GM18499 (cell line): ENCODE data around the gene EPB41L4A.
"Not testable (repeated sequence)": the region's sequence is repeated elsewhere in the genome, so short reads cannot be mapped to it uniquely, and the experiment has no call there.

ENCODE experiments used
- ATAC-seq: cut with Tn5 transposase; IDR thresholded peaks from one replicate; pipeline ENCODE4 v1.9.1; 2021; ENCODE audit warnings: moderate number of reproducible peaks; ENCODE audit not compliant: insufficient read depth, unreplicated experiment

The EPB41L4A gene

DNA sequence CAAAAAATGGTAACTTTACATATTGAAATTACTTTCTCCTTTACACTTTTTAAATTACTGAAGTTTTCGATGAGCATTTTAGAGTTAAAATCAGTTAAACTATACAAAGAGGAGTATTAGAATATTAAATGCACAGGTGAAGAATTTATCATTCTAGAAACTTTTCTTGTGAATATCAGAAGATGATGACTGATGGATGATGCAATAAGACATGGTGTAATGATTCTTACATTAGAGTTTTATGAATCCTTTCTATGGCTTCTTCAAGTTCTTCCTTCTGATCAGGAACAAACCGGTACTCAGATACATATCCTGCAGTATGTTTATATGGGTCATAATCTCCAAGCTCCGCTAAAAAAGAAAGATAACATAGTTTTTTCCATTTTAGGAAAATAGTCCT is 154.4 kb downstream of the EPB41L4A start:
- no peak for ATAC-seq

GRCh38 chr5:112264151-112264550 is 154.9 kb downstream of the EPB41L4A start:
- ATAC-seq, result no peak

DNA sequence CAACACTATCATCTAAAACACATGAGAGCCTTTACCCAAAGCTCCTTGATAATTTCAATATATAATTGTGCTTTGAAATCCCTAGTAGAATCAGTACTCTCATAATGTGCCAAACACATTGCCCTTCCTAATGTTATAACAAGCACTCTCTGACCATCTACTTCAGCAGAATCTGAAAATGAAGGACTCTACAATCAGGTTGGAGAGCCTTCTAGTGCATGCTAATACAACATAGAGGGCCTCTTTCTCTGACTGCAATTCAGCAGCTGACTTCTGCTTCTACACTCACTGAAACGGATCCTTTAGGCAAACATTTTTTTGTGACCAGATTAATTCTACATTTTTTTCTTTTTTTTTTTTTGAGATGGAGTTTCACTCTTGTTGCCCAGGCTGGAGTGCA is 155.6 kb downstream of the EPB41L4A start:
- ATAC-seq, result no peak

- no peak for ATAC-seq
Observed at GRCh38 chr5:112258571-112258970, 160.5 kb downstream of the EPB41L4A start.

GRCh38 chr5:112257976-112258375 is 161.1 kb downstream of the EPB41L4A start:
- ATAC-seq, result no peak

DNA sequence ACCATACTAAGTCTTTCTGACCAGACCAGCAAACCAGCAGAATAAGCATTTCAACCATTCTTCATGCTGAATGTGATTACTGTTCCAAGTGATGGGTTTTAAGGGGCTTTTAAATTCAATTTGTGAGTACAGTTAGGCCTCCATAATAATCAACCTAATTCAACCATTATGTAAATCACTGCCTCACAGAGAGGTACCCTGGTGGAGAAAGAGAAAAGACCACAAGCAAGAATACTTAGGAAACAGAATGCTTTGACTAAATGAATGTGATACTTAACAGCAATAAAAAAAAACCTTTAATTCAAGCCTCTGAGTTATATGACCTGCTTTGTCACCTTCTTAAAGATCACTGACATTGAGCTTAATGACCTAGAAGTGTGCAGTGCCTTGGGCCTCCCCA is 162.1 kb downstream of the EPB41L4A start:
- no peak for ATAC-seq

DNA sequence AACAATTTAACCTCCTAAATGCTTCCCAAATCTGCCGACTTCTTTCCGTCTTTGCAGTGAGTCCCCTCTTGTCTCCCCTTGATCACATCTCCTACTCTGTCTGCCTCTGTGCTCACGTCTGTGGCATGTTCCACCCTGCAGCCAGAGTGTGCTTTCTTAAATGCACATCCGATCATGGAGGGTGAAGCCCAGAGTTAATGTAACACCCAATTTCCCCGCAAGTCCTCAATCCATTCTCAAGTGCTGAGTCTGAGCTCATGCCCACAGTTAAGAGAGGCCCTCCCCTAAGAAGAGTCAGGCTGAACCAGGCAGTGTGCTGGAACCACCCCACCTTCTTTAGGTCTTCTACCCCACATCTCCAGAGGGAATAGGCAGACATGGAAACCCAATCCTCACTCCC is 164.8 kb downstream of the EPB41L4A start:
- no peak for ATAC-seq

- ATAC-seq, result no peak
Observed at GRCh38 chr5:112253478-112254250, 165.4 kb downstream of the EPB41L4A start.

GRCh38 chr5:112250551-112250950 is 168.5 kb downstream of the EPB41L4A start:
- ATAC-seq, result no peak

GRCh38 chr5:112248623-112249022 is 170.5 kb downstream of the EPB41L4A start:
- ATAC-seq, result no peak

DNA sequence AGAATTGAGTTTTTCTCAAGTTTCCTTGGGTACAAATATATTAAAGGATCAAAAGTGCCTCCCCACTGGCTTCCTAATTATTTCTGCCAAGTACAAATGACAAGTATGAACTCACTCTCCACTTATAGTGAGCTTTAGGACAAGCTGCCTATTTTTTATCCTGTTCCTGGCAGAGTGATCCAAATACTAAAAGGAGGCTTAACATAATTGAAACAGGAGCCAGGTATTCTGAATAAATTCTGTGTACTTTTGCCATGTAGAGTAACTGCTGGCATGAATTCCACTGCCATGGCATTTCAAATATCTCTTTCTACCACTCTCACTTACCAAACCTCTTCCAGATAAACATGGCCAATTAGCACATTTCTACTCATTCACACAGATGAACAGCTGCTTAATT is 171.1 kb downstream of the EPB41L4A start:
- ATAC-seq, result no peak

- no peak for ATAC-seq
Observed at GRCh38 chr5:112245656-112246055, 173.4 kb downstream of the EPB41L4A start.

GRCh38 chr5:112239996-112240395 is 179.1 kb downstream of the EPB41L4A start:
- no peak for ATAC-seq

GRCh38 chr5:112238473-112238872 is 180.6 kb downstream of the EPB41L4A start:
- no peak for ATAC-seq

DNA sequence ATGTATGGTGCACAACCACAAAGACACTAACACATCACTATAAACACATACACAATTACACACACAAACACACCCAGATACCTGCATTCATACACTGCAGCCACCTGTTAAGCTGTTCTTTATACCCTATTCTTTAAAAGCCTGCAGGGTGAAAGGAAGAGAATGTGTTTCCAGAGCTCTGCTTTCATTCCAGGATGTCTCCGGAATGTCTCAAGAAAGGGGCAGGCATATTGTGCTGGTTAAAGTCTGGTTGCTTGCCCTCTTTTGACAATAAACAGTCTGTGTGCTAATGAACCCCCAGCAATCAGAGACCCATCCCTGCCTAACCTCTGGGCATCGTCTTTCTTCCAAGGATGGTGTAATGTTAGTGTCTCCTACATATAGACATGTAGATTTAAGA is 181.6 kb downstream of the EPB41L4A start:
- no peak for ATAC-seq

GRCh38 chr5:112234000-112234399 is 185.1 kb downstream of the EPB41L4A start:
- no peak for ATAC-seq

DNA sequence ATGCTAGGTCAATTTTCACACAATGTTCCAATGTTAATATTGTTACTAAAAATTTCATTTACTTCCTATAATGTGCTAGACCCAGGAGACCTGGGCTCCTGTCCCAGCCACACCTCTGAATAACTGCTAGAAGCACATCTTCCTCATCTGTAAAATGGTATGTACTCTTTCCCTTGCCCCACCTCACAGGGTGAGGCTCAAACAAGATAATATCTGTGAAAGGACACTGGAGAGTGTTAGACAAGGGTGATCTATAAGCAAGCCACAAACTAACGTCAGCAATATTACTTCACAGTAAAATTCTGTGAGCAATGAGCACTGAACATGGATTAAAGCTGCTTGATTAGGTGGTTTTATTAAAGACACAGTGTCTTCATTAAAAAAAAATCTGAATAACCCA is 186.4 kb downstream of the EPB41L4A start:
- ATAC-seq, result no peak

GRCh38 chr5:112230606-112231005 is 188.5 kb downstream of the EPB41L4A start:
- no peak for ATAC-seq

DNA sequence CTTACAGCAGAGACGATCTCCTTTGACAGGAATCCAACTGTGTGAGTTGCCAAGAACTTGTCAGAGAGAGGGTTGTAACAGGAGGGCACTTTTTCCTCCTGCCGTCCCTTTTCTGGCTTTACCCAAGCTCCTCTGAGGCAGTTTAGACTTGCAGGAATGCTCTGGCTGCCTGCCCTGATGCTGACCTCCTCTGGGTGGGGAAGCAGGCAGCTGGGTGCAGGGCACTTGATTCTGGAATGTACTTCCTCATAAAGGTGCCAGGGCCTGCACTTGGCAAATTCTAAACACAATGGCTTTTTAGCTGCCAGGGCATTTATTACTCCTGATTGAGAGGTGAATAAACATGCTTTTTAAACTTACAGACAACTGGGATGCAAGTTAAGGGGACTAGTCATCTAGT is 190.4 kb downstream of the EPB41L4A start:
- no peak for ATAC-seq

DNA sequence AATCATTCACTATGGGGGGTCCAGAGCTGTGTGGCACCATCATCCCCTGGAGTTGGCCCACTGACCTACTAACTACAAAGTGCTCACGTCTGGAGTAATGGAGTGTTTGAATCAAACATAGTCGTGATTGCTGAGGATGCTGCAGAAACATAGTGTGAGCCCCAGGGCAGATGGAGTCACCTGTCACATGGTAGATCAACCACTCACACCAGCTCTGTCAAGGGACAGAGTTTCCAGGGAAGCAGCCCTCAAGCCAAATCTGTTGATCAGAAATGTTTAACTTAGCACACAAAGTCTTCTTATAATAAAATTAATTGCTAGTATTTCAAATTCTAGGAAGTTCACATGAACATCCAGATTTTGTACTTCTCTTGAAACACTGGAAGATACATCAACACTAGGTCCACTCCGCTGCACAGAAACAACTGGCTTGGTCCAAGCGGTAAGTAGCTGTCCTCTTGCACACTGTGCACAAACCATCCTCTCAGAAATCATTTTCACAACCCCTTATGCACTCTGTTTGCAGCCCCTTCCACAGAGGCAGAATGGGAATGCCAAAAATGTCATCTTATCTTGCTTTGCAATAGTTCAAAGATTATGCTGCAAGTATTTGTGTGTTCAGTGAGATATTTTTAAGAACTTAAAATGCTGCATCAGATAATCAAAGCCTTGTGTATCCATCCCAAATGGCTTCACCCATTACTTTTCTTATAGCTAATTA is 191.0 kb downstream of the EPB41L4A start:
- ATAC-seq, result no peak

GRCh38 chr5:112226215-112226614 is 192.9 kb downstream of the EPB41L4A start:
- ATAC-seq, result no peak

DNA sequence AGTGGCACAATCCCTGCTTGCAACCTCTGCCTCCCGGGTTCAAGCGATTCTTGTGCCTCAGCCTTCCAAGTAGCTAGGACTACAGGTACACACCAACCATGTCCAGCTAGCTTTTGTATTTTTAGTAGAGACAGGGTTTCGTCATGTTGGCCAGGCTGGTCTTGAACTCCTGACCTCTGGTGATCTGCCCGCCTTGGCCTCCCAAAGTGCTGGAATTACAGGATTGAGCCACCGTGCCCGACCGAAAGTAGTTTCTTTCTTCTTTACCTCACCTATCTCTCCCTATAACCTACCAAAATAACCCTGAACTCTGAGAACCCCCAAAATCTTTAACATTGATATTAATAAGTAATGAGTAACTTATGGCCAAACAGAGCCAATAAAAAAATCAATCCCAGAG is 196.1 kb downstream of the EPB41L4A start:
- ATAC-seq, result not testable (repeated sequence)
